Body of pancreas (tissue), 4 donors: ENCODE measurements around the gene SLC9A9. TPM values are rescaled to one million over a fixed set of nuclear protein-coding genes. Genes with fewer than 3 reads are reported as not detected.

Experiments used
- ATAC-seq: fragments of 150-250 bp; one replicate; pipeline ENCODE4 v1.9.1; 2016
- DNase-seq, 4 donors: peaks; one replicate each; pipeline ENCODE4 v3.0.0-alpha.2; 2019
- H3K27ac ChIP-seq, 4 donors: fragments of 200-600 bp; sonication (generic); 1 replicate in 3 of 4; 2 replicates in 1 of 4; pipeline versions ENCODE4 v1.5.1 to v1.6.1; 2016 to 2019; ENCODE audit warnings: mild to moderate bottlenecking in 1 of 4, mixed read lengths in 1 of 4, moderate library complexity in 1 of 4
- H3K27me3 ChIP-seq, 2 donors: fragments of 200-600 bp; sonication (generic); one replicate each; pipeline ENCODE4 v1.6.0; 2016; ENCODE audit warnings: mild to moderate bottlenecking in 1 of 2
- H3K36me3 ChIP-seq, 2 donors: fragments of 200-600 bp; sonication (generic); replicated peaks in 1 of 2; 2 replicates each; pipeline ENCODE4 v1.5.1; 2016; ENCODE audit warnings: low read depth in 2 of 2; ENCODE audit not compliant: insufficient read depth in 1 of 2
- H3K4me1 ChIP-seq: fragments of 200-600 bp; sonication (generic); one replicate; pipeline ENCODE4 v1.6.0; 2016
- H3K4me3 ChIP-seq, 2 donors: fragments of 200-600 bp; sonication (generic); 1 replicate in 1 of 2; 2 replicates in 1 of 2; pipeline ENCODE4 v1.5.1; 2016 to 2019
- H3K9me3 ChIP-seq, 3 donors: fragments of 200-600 bp; sonication (generic); 1 replicate in 2 of 3; 2 replicates in 1 of 3; pipeline ENCODE4 v1.5.1; 2016
- CTCF ChIP-seq, 7 experiments: fragments of 450-650 bp in 4 of 7; fragments of 200-600 bp in 3 of 7; sonication (generic) in 3 of 7; IDR thresholded peaks; one replicate each; pipeline ENCODE4 v1.5.1; 2016 to 2019; ENCODE audit warnings: antibody characterized with exemption in 7 of 7
- POLR2A ChIP-seq, 3 donors: fragments of 450-650 bp; IDR thresholded peaks; one replicate each; pipeline ENCODE4 v1.6.1; 2016; ENCODE audit warnings: antibody characterized with exemption in 3 of 3, mild to moderate bottlenecking in 2 of 3
- WGBS, 2 donors: methylation state at CpG; one replicate each; pipeline ENCODE4 v1.1.5; 2017; 5-methylcytosine and 5-hydroxymethylcytosine counted together
- intact Hi-C: fragments of 100-400 bp; cut with DNase I; formaldehyde crosslinking; loops from one replicate; pipeline ENCODE4 v1.15.1; 2023
- total RNA-seq, 2 donors: library from RNA; depleted of rRNA; stranded (reverse); fragments of >200 nt; gene quantifications; one replicate each; pipeline ENCODE4 v1.1.0, GENCODE V29; 2016

SLC9A9 gene
- total RNA-seq, 2 donors from 2014 or later: 1.6 to 2.3 TPM

- intact Hi-C loops: no loop called here
- TF ChIP-seq POLR2A (IDR thresholded peaks at IDR 0.05) (no peak), CTCF (IDR thresholded peaks at IDR 0.05) (no peak)
- 83 to 91% methylated on average over 1 of the region's 1 CpG for WGBS, 2 donors
- DNase-seq: no peak
- Histone ChIP-seq H3K27ac (no peak overlapping the region), H3K4me1 (no peaks in the 10 kb centered on the region), H3K27me3 (no peaks in the 10 kb centered on the region), H3K9me3 (no peaks in the 10 kb centered on the region), H3K4me3 (no peak overlapping the region), H3K36me3 (no peaks in the 10 kb centered on the region)
- ATAC-seq: no peak
These were observed 465.5 kb downstream of the SLC9A9 start for GRCh38 chr3:143382816-143383215.

GRCh38 chr3:143380449-143380848 lies 467.8 kb downstream of the SLC9A9 start:
- no peak for DNase-seq
- no peak overlapping the region for H3K4me3 ChIP-seq
- TF ChIP-seq POLR2A (IDR thresholded peaks at IDR 0.05) (no peak), CTCF (IDR thresholded peaks at IDR 0.05) (no peak)
- intact Hi-C loops: no loop called here
- no peaks in the 10 kb centered on the region for H3K27me3 ChIP-seq
- no peak overlapping the region for H3K27ac ChIP-seq
- no peaks in the 10 kb centered on the region for H3K9me3 ChIP-seq
- no peaks in the 10 kb centered on the region for H3K36me3 ChIP-seq
- no peak for ATAC-seq
- H3K4me1 ChIP-seq: no peaks in the 10 kb centered on the region

GRCh38 chr3:143375698-143376097 lies 472.6 kb downstream of the SLC9A9 start:
- no peak overlapping the region for H3K4me3 ChIP-seq
- no peak overlapping the region for H3K27ac ChIP-seq
- ATAC-seq: no peak
- no peaks in the 10 kb centered on the region for H3K9me3 ChIP-seq
- H3K36me3 ChIP-seq: no peaks in the 10 kb centered on the region
- no peaks in the 10 kb centered on the region for H3K27me3 ChIP-seq
- DNase-seq: no peak
- TF ChIP-seq POLR2A (IDR thresholded peaks at IDR 0.05) (no peak), CTCF (IDR thresholded peaks at IDR 0.05) (no peak)
- no peaks in the 10 kb centered on the region for H3K4me1 ChIP-seq
- intact Hi-C loops: no loop called here
- WGBS, 2 donors: 89 to 96% methylated on average over 1 of the region's 1 CpG

GRCh38 chr3:143367171-143367570 lies 481.1 kb downstream of the SLC9A9 start:
- no peak for TF ChIP-seq POLR2A (IDR thresholded peaks at IDR 0.05)
- TF ChIP-seq CTCF (IDR thresholded peaks at IDR 0.05): no peak
- WGBS, 2 donors: 13 to 15% methylated on average over 1 of the region's 1 CpG
- no peak for DNase-seq
- H3K4me3 ChIP-seq: no peak overlapping the region
- no peaks in the 10 kb centered on the region for H3K27me3 ChIP-seq
- no peak overlapping the region for H3K27ac ChIP-seq
- H3K9me3 ChIP-seq: no peaks in the 10 kb centered on the region
- no peaks in the 10 kb centered on the region for H3K4me1 ChIP-seq
- intact Hi-C loops: no loop called here
- no peaks in the 10 kb centered on the region for H3K36me3 ChIP-seq
- no peak for ATAC-seq

GRCh38 chr3:143366672-143367071 lies 481.6 kb downstream of the SLC9A9 start:
- DNase-seq: no peak

More at GRCh38 chr3:143366672-143367071, 481.6 kb downstream of the SLC9A9 start:
- intact Hi-C loops: no loop called here
- no peak overlapping the region for H3K4me3 ChIP-seq
- WGBS, 2 donors: 54 to 65% methylated on average over 1 of the region's 1 CpG
- ATAC-seq: no peak
- no peak overlapping the region for H3K27ac ChIP-seq
- no peak for TF ChIP-seq POLR2A (IDR thresholded peaks at IDR 0.05)
- no peak for TF ChIP-seq CTCF (IDR thresholded peaks at IDR 0.05)
- no peaks in the 10 kb centered on the region for H3K27me3 ChIP-seq
- H3K36me3 ChIP-seq: no peaks in the 10 kb centered on the region
- H3K4me1 ChIP-seq: no peaks in the 10 kb centered on the region
- H3K9me3 ChIP-seq: no peaks in the 10 kb centered on the region
